ENCODE results near the gene CMTR1.
A peak's percentile ranks its signal among the peaks of the same experiment; 100 is the strongest.
"Not testable (repeated sequence)": the region's sequence is repeated elsewhere in the genome, so short reads cannot be mapped to it uniquely, and the experiment has no call there.

Gene CMTR1

DNA sequence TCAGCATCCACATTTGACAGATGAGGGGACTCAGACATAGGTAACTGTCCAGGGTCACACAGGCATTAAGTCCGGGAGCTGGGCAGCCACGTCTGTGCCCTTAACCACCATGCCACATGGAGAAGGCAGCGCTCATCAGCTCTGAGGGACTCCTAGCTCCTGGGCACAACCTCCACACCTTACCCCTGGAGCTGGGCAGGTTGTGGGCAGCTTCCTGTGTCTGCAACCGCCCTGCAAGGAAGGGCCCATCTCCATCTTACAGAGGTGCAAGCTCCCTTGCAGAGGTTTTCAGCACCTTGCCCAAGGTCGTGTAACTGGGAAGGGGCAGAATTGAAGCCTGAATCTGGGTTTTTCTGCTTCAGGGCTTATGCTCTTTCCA lies 58.8 kb downstream of the CMTR1 start:
- no peak for DNase-seq (ENCODE audit: low read depth in 3 of 3)

DNA sequence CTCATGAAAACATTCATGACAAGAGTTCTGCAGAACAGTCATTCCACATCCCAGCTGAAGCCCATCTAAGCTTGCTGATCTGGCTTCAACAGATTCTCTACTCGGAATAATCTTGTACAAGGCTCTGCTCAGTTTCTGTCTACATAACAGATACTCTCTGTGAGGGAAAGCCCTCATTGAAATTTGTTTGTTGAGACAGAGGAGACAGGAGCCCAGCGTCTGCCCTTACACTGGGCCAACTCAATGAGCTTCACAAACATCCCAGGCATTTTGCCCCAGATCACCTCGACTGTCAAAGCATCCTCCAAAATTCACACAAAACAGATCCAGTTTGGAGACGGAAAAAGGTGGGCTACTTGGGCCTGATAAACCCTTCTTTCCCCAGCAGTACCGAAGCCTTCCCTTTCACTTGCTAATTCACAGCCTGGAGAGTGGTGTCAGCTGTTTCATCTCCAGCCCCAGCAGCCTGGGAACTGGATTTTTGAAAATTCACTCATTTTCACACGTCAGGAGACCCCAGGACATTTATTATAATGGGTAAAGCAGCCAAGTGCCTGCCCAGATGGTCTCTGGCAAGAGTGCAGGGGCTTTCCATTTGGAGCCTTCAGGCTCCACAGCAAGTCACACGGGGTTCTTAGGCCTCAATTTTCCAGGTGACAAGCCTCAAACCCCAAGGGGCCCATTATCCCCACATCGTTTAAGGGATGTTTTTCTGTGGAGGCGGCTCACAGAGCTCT lies 59.4 kb downstream of the CMTR1 start:
- no peak for DNase-seq (ENCODE audit: low read depth in 3 of 3)

DNA sequence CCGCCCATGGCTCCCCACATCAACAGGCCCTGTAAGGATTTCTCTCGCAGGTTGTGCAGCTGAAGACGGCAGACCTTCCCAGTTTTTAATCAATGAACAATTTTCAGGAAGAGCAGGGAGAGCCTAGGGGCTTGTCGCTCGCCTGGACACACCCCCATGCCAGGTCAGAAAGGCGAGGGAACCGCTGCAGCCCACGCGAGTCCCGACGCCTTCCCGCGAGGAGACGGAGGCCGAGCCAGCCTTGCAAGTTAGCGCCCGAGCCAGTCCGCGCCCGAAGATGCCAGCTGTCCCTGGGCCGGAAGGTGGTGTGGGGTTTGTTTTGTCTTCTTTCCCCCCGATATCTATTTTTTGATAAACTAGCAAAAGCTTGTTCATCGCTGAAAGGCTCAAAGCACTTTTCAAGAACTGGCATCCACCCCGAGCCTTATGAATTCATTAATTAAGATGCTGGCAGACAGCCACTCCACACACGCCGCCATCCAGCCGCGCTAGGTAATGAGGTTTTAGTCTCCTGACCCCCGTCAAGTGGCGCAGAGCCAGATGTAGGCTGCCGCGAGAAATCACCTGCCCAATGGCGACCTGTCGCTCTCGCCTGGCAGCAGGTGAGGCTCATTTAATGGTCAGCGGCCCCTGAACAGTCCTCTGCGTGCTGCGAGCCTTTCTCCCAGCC lies 60.1 kb downstream of the CMTR1 start:
- no peak for DNase-seq (ENCODE audit: low read depth in 3 of 3)

DNA sequence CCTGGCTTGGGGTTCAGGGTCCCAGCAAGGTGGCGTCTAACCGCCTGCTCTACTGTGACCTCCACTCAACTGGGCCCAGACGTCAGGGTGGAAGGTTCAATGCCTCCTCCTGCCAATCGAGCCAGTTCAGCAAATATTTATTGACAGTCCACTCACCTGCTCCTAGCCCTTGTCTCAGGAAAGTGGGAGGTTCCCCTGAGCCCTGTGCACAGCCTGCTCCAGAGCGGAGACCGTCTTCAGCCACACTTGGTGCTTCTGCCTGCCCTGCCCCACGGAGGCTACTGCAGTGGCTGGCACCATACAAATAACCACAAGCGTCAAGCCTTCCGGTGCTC lies 60.6 kb downstream of the CMTR1 start:
- no peak for DNase-seq (ENCODE audit: low read depth in 3 of 3)

DNA sequence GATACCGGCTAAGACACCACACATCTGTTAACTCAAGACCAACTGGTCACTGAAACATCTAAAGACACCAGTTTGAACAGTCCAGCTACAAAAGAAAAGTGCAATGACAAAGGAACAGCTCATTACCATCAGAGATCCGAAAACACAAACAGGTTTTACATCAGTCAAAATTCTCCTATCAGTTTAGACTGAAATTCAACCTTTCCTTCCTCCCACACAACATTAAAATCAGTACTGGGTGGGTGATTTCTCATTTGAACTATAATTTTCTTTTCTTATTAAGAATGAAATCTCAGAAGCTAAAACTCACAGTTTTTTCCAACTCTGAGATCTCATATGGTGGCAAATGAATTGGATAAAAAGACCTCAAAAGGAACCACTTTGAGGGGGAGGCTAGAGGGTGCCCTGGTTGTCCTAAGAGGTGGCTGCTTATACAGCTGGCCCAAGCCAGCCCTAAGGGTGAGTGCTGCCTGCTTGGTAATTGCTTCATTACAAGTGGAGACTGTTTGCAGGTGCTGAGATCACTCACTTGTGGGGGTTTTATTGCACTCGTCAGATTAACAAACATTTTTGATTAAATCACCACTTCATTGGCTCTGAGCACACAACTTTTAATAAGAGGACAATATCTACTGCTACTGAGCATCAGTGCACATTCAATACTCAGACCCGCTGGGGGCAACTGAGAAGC lies 62.4 kb downstream of the CMTR1 start:
- no peak for DNase-seq (ENCODE audit: low read depth in 3 of 3)

DNA sequence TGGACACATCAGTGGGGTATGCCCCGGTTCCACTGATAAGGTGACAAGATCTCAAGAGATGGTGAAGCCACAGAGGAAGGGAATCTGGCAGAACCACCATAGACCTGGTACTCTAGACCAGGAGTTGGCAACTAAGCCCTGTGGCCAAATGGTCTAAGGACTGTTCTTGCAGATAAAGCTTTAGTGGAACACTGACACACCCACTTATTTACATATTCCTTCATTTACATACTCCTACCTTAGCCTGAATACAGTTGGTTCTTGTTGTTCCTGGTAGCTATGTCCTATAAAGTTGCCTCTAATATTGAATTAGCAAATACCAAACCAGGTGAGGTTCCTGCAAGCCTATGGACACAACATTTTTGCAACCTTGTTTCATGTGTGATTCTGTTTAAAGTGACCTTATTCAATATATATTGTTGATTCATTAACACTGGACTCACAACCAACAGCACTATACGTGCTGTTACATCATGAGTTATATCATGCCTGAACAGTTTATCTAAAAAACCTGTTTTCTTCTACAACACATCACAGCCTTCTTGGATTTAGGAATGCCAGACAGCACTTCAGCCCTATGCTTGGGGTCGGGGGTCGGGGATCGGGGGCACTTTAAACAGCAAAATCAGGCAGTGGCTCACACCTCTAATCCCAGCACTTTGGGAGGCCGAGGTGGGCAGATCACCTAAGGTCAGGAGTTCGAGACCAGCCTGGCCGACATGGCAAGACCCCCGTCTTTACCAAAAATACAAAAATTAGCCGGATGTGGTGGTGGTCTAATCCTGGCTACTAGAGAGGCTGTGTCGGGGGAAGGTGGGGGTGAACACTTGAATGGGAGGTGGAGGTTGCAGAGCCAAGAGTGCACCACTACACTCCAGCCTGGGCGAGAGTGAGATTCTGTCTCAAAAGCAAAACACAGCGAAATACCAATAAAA lies 64.2 kb downstream of the CMTR1 start:
- DNase-seq (ENCODE audit: low read depth in 3 of 3): no peak

DNA sequence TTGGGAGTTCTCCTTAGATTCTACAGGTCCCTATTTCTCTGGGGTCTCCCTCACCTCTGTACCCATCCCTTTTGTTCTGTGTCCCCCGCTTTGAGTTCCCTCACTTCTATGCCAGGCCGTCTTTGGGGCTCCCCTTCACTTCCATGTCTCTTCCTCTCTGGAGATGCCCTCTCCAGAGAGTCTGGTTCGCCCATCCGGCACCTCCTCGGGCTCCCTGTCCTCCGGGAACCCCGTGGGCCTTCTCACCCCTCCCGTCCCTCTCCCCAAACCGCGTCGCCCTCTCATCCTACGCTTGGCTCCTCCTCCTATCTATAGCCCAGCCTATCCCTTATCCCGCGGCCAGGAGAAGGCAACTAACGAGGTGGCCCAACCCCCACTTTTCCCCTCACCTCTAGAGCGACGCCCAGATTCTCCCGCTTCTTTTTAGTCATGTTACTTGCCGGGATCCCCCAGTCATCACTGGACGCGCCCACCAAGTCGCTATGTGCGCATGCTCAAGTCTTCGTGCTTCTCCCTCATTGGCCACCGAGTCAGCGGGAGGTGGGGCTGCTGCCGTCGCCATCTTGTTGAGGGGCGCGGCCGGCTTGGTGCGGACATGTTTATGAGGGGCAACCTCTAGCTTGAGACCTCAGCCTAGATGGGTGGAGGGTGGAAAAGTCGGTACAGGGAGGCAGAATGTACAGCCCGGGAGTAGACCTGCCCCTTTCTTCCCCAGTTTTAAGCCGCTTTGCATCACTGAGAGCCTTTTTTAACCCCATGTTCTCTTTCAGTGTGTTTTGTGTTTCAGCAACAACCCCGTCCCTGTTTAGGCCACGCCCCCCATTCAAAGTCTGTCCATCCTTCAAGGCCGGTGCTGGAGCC lies 66.6 kb downstream of the CMTR1 start, which contains the start of gene CCDC167:
TSS of gene CCDC167 (minus strand) at position 461 of the 861 bp plus-strand sequence. CDS start at position 431, 30 bp downstream.
- peak; percentile 90 to 94 (median 92) for DNase-seq (ENCODE audit: low read depth in 3 of 3)

DNA sequence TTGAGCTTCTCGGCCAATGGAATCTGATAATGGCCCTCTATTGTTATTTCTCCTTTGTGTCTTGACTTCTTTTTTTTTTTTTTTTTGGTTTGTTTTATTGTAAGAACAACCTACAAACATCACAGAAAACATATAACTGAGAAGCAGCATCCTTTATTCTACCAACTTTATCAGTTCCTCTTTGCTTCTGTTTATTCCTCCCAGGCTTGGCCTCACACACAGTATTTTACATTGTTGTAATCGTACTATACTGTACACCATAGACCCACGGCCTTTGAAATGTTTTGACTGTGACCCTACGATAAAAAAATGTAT lies 67.2 kb downstream of the CMTR1 start:
- DNase-seq (ENCODE audit: low read depth in 3 of 3): no peak

DNA sequence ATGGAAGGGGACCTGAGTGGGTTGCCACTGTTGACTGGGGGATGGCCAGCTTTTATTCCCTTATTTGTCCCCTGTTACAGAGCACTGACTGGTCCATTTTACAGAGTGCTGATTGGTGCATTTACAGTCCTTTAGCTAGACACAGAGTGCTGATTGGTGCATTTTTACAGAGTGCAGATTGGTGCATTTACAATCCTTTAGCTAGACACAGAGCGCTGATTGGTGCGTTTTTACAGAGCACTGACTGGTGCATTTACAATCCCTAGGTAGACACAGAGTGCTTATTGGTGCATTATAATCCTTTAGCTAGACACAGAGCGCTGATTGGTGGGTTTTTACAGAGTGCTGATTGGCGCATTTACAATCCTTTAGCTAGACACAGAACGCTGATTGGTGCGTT lies 67.9 kb downstream of the CMTR1 start:
- DNase-seq (ENCODE audit: low read depth in 3 of 3): not testable (repeated sequence)

DNA sequence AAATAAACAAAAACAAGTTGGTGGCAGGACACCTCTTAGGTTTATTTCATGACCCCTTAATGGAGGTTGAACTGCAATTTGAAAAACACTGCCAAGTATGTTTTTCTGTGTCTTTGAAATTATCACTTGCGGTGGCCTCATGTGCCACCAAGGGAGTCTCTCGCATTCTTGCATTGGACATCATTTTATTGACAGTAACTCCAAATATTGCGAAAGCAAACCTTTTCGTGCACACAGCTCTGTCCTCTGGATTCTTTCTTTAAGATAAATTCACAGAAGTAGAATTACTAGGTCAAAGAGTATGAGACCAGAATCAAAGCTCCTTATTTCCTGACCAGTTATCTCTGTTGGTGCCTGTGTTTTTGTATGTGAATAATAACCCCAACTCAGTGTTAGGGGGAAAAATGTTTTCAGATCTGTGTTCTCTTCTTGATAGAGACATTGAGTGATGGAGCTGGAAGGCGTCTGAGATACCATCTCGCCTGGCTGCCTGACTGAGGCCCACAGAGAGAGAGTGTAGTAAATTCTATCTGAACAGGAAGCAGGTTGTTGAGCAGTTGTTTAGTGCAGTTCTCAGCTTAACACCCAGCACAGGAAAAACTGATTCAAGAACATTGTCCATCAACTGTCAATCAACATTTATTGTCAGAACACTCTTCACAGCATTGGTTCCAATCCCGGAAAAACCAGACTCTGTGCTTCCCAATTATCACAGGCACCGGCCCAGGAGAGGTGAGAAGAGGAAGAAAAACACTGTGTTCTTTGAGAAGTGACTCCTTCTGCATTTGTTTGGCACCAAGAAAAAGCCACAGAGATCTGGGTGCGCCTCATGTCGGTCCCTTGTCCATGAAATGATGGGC lies 68.8 kb downstream of the CMTR1 start:
- DNase-seq (ENCODE audit: low read depth in 3 of 3): no peak

DNA sequence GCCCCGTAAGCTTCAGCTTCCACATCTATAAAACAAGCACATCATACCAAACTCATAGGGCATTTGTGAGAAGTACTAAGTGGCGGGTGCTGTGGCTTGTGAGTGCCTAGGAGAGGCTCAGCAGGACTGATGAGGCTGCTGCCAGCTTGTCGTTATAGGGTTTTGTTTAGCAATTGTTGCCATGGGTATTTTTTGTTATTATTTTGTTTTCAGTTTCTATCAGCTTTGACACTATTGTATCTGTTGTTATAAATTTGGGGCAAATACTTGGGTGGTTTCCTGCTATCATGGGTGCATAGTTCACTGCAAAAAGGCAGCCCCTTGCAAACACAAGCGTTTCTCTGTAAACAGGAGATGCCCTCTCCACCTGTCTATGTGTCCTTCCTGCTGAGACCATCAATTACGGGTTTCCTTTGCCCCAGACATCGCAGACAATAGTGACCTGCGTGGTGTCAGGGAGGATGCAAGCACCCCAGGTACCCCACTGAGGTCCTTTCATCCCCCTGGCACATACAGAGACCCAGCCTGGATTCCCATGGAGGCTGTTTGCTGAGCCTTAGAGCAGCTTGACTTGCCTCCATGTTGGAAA lies 69.8 kb downstream of the CMTR1 start:
- DNase-seq (ENCODE audit: low read depth in 3 of 3): no peak

DNA sequence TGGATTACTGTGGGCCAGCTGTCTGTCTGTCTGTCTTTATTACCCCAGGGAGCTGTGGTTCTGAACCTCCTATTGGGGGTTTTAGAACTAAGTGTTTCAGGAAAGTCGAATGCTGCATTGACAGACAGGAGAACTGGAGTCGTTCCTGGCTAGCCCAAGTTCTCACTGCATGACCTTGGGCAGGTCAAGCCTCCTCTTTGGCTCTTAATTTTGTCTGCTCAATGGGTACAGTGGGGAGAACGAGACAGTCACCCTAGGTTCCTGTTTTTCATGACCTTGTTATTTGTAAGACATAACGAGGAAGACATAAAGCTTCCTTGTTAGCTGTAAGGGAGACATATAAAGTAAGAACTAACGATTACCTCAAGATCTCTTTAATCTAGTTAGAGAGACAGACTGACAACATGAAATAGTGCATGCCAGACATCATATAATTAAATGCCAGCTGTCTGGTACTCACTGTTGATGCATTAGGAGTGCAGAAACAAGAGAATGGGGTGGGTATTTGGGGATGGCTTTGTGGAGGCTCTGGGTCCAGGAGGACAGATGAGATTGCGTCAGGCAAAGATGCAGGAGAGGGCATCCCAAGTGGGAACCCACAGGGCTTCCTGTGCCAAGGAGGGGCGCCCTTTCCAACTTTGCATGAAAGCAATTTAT lies 70.4 kb downstream of the CMTR1 start:
- no peak for DNase-seq (ENCODE audit: low read depth in 3 of 3)

DNA sequence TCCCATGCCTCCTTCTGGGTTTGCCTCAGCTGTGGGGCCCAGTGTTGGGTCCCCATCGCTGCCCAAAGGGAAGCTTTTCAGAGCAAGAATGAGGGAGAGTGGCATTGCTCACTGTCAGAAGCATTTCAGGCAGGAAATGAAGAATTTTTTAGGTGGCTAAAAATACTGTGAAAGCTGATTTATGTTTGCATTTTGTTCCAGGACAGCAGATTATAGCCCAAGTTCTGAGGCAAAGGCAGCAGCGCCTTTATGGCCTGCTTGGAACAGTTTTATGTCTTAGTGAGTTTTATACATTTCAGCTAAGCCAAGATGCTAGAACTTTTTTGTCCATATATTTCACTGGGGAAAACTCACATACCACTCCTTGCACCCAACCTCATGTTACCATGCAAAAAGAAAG lies 71.0 kb downstream of the CMTR1 start:
- DNase-seq (ENCODE audit: low read depth in 3 of 3): no peak

DNA sequence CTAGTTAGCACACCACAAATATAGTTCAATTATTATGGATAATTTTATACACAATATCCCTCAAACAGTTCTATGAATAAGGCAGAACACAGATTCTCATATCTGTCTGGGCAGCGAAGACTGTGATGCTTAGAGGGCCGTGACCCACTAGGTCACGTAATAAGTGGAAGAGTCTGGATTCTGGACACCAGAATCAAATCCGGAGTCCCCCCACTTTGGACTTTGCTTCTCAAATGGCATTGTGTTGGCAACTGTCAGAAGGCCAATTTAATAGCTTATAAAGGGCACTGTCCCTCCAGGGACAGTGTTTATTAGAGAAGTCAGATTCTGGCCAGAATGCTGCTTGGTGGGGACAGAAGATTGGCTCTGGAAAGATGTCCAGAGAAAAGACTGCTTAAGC lies 73.5 kb downstream of the CMTR1 start:
- DNase-seq (ENCODE audit: low read depth in 3 of 3): no peak

DNA sequence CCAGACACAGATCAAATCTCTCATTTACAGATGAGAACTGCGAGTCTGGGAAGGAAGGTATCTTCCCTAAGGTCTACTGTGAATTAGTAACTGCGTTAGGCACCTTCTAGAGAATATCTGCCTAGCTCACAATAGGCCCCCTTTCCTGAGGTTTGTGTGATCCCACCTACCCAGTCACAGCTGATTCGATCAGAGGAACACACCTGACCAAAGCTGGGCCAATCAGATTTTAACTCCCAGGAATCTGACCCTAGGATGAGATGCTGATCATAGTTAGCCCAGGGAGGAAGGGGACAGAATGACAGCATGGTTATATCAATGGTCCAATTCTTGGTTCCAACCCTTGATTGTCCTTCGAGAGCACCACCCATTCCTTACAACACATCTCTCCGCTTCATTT lies 74.1 kb downstream of the CMTR1 start:
- DNase-seq (ENCODE audit: low read depth in 3 of 3): no peak

DNA sequence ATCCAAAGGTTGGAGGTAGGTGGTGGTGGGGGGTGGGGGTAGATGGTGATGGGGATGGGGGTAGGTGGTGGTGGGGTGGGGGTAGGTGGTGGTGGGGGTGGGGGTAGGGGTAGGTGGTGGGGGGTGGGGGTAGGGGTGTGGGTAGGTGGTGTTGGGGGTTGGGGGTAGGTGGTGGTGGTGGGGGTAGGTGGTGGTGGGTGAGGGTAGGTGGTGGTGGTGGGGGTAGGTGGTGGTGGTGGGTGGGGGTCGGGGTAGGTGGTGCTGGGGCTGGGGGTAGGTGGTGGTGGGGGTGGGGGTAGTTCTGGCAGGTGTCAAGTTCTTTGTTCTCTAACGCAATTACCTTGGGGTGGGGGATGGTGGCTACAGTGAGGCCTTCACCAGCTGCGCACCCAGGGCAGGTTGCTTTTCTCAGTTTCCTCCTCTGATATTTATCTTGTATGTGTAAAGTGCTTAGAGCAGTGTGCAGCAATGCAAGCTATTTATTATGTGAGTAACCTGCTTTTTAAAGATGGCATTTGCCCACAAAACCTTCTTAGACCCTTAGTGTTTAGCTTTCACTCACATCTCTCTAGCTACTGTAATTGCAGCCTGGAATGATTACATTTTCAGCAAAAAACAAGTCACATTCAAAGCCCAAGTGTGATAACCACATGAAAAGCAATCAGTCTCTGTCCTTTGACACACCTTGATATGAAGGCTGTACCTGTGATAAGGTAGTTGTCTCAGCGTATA lies 74.8 kb downstream of the CMTR1 start:
- DNase-seq (ENCODE audit: low read depth in 3 of 3): no peak

DNA sequence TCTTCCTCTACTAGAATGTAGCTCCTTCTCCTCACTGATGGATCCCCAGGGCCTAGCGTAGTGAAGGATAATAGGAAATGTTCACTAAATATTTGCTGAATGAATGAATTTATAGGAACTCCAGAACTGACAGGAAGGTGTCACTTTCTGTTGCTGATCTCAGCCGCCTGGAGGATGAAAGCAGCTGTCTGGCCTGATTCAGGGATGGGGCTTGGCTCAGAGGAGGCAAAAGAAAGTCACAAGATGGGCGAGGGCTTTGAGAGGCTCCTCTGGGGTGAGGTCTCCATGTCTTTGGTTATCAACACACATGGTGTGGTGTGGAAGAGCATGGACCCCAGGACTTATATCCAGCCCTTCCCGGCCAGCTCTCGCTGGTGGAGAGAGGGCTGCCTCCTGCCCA lies 78.2 kb downstream of the CMTR1 start:
- no peak for DNase-seq (ENCODE audit: low read depth in 3 of 3)

DNA sequence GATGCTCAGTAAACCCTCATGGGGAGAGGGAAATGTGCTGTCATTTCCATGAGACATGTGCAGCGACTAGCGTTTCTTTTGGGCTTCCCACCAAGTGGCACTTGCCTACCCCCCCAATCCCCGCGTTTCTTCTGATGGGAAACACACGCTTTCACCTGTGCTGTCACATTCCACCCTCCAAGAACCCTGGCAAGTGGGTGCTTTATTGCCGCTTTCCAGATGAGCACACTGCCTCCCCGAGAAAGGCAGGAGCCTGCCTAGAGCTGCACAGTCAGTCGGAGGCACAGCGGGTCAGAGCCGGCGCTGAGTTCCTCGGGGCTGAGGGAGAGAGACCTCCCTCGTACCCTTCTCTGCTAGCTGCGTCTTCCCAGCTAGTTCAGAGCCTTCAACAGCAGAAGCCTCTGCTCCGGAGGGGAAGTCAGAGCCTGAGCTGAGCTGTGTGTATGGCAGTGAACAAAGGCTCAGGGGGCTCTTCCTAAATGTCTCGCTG lies 78.9 kb downstream of the CMTR1 start:
- DNase-seq (ENCODE audit: low read depth in 3 of 3): no peak

Data from stimulated activated CD4-positive, alpha-beta T cell treated with anti-CD3 and anti-CD28 coated beads, TNF-alpha, amount 100 ng/mL, for 4 hours (primary cell).